ENCODE results near the gene TBC1D3B.

The TBC1D3B gene

DNA sequence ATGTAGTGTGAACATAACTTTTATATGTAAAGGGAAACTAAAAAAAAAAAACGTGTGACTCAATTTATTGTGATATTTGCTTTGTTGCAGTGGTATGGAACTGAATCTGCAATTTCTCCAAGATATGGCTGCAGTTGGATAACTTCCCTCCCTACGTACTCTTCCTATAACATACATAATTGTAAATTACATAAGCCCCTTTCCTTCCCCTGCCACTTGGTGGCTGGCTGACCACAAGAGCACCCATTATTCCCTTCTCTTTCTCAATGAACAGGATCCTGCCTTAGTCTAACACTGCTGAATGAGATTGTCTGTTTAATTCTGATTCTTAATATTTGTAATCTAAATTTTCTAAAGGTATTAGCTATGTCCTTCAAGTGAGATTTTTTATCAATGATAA, 45.0 kb downstream of the TBC1D3B start:
- Histone ChIP-seq H3K9me2 (replicated peaks; ENCODE audit: insufficient read depth, low read length) (no peaks in the 10 kb centered on the region), H3K27ac (ENCODE audit: low read depth, low read length) (no peak overlapping the region), H2AFZ (ENCODE audit: low read depth, low read length, severe bottlenecking) (no peak overlapping the region), H3K9ac (ENCODE audit: low read length) (no peak overlapping the region), H3K36me3 (ENCODE audit: low read length) (no peaks in the 10 kb centered on the region), H4K20me1 (ENCODE audit: low read depth, low read length) (no peaks in the 10 kb centered on the region), H3K4me2 (ENCODE audit: low read depth, low read length, poor library complexity, severe bottlenecking) (no peak overlapping the region), H3K9me3 (ENCODE audit: insufficient read depth, low read length) (peaks cover 6% of the 10 kb centered on the region), H3K4me3 (ENCODE audit: insufficient read depth, low read length, poor library complexity, severe bottlenecking) (no peak overlapping the region), H3K27me3 (ENCODE audit: low read length) (no peaks in the 10 kb centered on the region), H3F3A (ENCODE audit: insufficient read depth) (no peaks in the 10 kb centered on the region), H3K79me2 (ENCODE audit: insufficient read depth, low read length) (no peaks in the 10 kb centered on the region)
- TF ChIP-seq, protein P1, sequence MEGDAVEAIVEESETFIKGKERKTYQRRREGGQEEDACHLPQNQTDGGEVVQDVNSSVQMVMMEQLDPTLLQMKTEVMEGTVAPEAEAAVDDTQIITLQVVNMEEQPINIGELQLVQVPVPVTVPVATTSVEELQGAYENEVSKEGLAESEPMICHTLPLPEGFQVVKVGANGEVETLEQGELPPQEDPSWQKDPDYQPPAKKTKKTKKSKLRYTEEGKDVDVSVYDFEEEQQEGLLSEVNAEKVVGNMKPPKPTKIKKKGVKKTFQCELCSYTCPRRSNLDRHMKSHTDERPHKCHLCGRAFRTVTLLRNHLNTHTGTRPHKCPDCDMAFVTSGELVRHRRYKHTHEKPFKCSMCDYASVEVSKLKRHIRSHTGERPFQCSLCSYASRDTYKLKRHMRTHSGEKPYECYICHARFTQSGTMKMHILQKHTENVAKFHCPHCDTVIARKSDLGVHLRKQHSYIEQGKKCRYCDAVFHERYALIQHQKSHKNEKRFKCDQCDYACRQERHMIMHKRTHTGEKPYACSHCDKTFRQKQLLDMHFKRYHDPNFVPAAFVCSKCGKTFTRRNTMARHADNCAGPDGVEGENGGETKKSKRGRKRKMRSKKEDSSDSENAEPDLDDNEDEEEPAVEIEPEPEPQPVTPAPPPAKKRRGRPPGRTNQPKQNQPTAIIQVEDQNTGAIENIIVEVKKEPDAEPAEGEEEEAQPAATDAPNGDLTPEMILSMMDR (IDR thresholded peaks at IDR 0.05; ENCODE audit: insufficient read depth, low read length, poor library complexity, severe bottlenecking), result no peak
- TF ChIP-seq EZH2phosphoT487 (conservative IDR thresholded peaks at IDR 0.05; ENCODE audit: low read length), result no peak

- Histone ChIP-seq H3K9me3 (ENCODE audit: insufficient read depth, low read length) (peaks cover 16% of the 10 kb centered on the region), H3K9me2 (replicated peaks; ENCODE audit: insufficient read depth, low read length) (no peaks in the 10 kb centered on the region), H3K9ac (ENCODE audit: low read length) (no peak overlapping the region), H3K27me3 (ENCODE audit: low read length) (no peaks in the 10 kb centered on the region), H2AFZ (ENCODE audit: low read depth, low read length, severe bottlenecking) (no peak overlapping the region), H3K36me3 (ENCODE audit: low read length) (no peaks in the 10 kb centered on the region), H3K4me3 (ENCODE audit: insufficient read depth, low read length, poor library complexity, severe bottlenecking) (no peak overlapping the region), H3K79me2 (ENCODE audit: insufficient read depth, low read length) (no peaks in the 10 kb centered on the region), H4K20me1 (ENCODE audit: low read depth, low read length) (no peaks in the 10 kb centered on the region), H3F3A (ENCODE audit: insufficient read depth) (no peaks in the 10 kb centered on the region), H3K4me2 (ENCODE audit: low read depth, low read length, poor library complexity, severe bottlenecking) (no peak overlapping the region), H3K27ac (ENCODE audit: low read depth, low read length) (no peak overlapping the region)
- TF ChIP-seq EZH2phosphoT487 (conservative IDR thresholded peaks at IDR 0.05; ENCODE audit: low read length), result no peak
- TF ChIP-seq, protein P1 (IDR thresholded peaks at IDR 0.05; ENCODE audit: insufficient read depth, low read length, poor library complexity, severe bottlenecking), result no peak
These were observed 46.1 kb downstream of the TBC1D3B start for GRCh38 chr17:36130346-36130745.

GRCh38 chr17:36129616-36130015, 46.8 kb downstream of the TBC1D3B start:
- Histone ChIP-seq H4K20me1 (ENCODE audit: low read depth, low read length) (no peaks in the 10 kb centered on the region), H3K27me3 (ENCODE audit: low read length) (no peaks in the 10 kb centered on the region), H3K4me3 (ENCODE audit: insufficient read depth, low read length, poor library complexity, severe bottlenecking) (no peak overlapping the region), H3F3A (ENCODE audit: insufficient read depth) (no peaks in the 10 kb centered on the region), H3K36me3 (ENCODE audit: low read length) (no peaks in the 10 kb centered on the region), H2AFZ (ENCODE audit: low read depth, low read length, severe bottlenecking) (no peak overlapping the region), H3K79me2 (ENCODE audit: insufficient read depth, low read length) (no peaks in the 10 kb centered on the region), H3K9ac (ENCODE audit: low read length) (no peak overlapping the region), H3K9me3 (ENCODE audit: insufficient read depth, low read length) (peaks cover 24% of the 10 kb centered on the region), H3K4me2 (ENCODE audit: low read depth, low read length, poor library complexity, severe bottlenecking) (no peak overlapping the region), H3K9me2 (replicated peaks; ENCODE audit: insufficient read depth, low read length) (no peaks in the 10 kb centered on the region), H3K27ac (ENCODE audit: low read depth, low read length) (no peak overlapping the region)
- TF ChIP-seq, protein P1 (IDR thresholded peaks at IDR 0.05; ENCODE audit: insufficient read depth, low read length, poor library complexity, severe bottlenecking), result no peak
- no peak for TF ChIP-seq EZH2phosphoT487 (conservative IDR thresholded peaks at IDR 0.05; ENCODE audit: low read length)

Measured in SU-DHL-6 (cell line).